ENCODE results near the gene HPS5.

GRCh38 chr11:18280438-18281045 is 41.4 kb downstream of the HPS5 start:
- TF ChIP-seq POLR2AphosphoS5 (IDR thresholded peaks at IDR 0.05), result no peak
- TF ChIP-seq CTCF (IDR thresholded peaks at IDR 0.05), result no peak
- TF ChIP-seq POLR2A (IDR thresholded peaks at IDR 0.05), result no peak
- TF ChIP-seq EP300 (IDR thresholded peaks at IDR 0.05), result no peak
